SHP77 treated with DMSO at 0.1 percent for 48 hours (cell line): ENCODE data around the gene RECQL.
"Not testable (repeated sequence)": the region's sequence is repeated elsewhere in the genome, so short reads cannot be mapped to it uniquely, and the experiment has no call there.

Source experiments
- DNase-seq: peaks from one replicate; lab custom pipeline; 2025; lab: John Stamatoyannopoulos, UW

The RECQL gene

DNA sequence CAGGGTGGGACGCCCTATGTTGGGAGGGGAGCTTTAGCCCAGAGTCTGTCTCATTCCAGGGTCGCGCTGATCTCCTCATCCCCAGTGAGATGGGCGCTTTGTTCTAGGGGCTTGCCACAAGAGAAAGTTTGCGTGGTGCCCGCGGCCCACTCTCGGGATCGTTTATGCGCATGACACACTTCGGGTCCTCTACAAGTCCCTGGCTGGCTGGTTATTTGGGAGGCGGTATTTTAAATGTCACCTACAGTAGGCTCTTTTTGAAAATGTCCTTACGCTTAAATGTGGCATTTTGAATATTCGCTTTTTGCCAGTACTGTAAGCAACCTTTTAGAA is 695 bp upstream of the RECQL start:
- no peak for DNase-seq

DNA sequence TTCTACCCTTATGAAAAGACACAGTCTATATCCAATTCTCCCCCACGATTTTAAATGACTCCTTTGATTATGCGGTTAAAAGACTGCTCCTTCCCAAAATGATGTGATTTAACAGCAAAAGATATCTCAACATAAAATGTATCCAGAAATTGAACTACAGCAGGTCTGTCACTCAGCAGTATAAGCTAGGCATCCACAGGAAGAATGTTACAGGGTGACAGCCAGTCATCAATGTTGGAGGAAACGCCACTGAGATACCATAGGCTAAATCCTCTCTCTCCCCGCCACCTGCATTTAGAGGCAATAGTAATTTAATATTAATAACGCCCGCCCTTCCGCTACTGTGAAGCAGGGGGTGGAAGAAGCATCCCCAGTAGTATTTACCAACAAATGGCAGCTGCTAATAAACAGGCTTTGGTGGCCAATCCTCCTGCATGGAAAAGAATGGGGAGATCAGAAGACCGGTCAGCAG is 613 bp downstream of the RECQL start:
- no peak for DNase-seq

DNA sequence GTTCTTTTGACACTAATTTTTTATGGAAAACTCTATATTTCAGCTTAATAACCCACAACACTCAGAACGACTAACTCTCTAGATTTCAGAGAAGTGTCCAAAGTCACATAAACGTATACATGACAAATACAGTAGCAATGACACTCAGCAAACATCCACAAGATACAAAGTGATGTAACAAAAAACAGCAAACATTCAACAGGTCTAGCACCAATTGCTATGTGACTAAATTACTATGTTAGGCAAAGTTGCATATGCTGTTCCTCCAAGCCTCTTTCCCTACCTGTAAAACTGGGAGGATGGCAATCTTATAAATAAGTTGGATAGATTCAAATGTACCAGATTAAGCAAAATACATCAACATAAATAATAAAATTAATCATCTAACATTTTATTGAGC is 1.7 kb downstream of the RECQL start:
- no peak for DNase-seq

DNA sequence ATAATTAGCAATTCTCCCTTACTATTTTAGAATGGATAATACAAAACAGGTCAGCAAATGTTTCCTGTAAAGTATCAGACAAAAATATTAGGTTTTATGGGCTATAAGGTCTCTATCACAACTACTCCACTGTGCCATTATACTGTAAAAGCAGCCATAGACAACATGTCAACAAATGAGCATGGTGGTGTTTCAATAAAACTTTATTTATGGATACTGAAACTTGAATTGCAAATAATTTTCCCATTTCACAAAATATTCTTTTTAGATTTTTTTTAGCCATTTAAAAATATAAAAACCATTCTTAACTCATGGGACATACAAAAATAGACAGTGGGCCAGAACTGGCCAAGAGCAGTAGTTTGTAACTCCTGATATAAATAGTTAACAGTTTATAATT is 15.4 kb downstream of the RECQL start:
- DNase-seq, result no peak

DNA sequence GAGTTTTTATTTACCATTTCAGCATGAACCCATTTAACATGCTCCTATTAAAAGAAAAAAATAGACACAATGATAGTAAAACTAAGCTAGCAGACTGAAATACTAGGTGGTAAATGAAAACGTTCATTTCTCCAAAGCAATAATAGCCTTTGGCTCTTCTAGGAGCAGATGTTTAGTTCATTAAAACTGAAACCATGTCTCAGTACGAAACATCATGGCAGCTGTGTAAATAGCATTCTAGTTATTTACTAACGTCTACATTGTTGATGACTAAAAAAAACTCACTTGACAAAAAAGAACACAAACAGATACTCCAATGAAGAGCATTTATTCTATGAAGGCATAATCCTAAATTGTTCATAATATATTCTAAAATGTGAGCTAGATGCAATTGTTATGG is 17.9 kb downstream of the RECQL start:
- peak; percentile 0 for DNase-seq

DNA sequence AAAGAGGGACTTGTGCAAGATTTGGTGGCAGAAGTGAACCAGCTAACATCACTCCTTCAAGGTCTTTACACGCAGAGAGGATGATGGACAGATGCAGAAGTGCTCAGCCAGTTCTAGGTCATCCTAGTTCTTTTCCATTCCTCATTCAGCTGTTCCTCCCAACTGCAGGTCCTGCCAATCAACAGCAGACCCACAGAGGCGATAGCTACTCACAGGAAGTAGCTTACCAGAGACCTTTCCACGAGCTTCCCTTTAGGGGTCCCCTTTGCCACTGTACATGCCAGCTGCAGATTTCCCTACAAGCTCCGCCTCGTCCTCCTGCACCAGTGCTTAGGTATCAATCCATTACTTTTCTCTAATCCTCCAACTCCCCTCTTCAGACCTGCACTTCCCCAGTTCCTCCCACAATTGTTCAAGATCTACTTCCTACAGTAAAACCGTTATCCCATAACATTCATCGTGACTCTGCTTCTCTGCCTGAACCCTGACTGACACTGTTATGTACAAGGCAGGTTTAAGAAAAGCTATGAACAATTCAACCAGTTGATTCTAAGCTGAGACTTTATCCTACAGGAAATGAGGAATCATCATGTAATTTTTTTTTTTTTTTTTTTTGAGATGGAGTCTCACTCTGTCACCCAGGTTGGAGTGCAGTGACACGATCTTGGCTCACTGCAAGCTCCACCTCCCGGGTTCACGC is 22.5 kb downstream of the RECQL start:
- no peak for DNase-seq

DNA sequence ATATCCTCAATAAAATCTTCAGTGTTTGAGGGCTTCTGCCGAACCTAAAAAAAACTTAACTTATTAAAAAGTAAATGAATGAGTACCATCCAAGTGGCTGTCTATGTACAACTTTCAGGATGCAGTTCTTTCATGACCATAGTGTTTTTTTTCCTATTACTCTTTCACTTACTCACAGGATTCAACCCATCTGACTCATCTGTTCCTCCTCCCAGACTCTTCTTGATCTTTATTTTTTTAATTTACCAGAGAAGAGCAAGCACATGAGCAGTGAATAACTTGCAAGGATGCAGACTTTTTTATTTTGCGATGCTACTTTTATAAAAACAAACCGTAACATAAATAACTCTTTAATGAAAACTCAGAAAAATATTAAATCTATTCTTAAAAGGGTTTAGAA is 24.5 kb downstream of the RECQL start:
- DNase-seq, result no peak

DNA sequence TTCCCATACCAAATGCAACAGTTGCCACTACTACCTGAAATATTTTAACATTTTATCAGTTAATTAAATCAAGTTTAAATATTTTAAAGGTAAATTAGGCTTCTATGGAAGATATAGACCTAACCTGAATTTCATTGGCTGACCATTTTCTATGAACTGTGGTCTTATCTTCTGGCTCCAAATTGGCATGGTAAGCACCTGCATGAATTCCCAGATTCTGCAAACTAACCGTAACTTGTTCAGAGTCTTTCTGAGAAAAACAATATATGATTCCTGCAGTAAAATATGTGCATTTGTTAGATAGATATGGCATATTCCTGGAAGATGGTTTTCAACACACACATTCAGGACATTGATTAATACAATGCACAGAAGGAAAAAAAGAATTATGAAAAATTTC is 25.9 kb downstream of the RECQL start:
- DNase-seq, result no peak

DNA sequence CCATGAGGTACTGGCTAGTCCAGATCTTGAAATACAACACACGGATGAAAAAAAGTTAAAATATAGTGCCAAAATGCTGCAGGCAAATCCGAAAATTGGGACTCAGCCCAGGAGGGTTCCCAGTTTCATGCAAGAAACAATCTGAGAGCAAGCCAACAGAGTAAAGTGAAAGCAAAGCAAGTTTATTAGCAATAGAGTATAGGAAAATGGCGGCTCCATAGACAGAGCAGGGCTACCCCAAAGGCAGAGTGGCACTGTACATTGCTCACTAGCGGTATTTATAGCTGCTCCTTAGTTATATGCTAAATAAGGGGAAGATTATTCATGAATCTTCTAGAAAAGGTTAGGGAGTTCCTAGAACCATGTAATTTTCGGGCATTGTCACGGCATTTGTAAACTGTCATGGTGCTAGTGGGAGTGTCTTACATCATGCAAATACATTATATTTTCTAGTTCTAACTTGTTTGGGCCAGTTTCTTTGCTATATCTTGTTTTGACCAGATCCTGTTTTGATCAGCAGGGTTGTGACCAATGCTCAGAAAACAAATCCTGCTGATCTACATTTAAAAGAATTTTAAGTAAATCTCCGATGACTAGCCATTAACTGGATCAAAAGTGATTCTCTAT is 29.1 kb downstream of the RECQL start:
- no peak for DNase-seq

DNA sequence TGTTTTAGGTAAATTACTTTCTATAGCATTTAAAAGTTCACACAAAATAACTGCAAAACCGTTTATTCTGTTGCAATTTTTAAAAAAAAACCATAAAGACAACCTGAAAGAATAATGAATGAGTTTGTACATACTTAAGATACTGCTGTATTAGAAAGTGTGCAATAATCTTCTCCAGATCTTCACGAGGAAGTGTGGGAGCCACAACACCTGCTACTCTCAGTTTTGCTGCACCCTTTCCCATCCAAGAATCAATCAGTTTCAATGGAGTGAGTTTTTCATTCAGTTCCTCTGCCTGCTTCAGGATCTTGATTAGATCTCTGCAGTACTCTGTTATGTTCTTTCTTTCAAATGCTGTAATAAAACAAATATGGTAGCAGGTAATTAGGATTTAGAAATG is 30.1 kb downstream of the RECQL start:
- no peak for DNase-seq

DNA sequence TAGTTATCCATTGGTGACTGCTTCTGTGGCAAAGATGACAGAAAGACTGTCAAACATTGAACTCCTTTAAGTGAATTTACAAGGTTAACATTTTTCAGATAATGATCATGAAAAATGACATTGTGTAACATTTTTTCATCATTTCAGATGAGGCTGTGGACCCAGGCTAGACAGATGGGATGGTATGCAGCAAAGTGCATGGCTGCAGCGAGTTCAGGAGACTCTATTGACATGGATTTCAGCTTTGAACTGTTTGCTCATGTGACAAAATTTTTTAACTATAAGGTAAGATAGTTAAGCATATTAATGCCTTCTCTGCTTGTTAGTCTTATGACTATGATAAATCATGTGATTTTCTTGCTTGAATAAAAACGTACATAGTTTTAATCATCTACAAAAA is 34.1 kb downstream of the RECQL start:
- DNase-seq, result not testable (repeated sequence)

DNA sequence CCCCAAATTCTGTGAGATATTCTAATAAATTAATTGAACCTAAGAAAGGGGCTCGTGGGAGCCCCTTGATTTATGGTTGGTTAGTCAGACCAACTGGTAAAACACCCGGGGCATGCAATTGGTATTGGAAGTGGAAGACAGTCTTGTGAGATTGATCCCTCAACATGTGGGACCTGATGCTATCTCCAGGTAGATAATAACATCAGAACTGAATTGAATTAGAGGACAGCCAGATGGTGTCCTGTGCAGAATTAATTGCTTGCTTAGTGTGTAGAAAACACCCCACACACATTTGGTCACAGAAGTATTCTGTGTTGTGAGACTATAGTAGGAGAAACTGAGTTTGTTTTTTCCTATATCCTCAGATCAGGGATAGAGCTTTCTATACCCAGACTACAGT is 42.0 kb downstream of the RECQL start:
- DNase-seq, result no peak

DNA sequence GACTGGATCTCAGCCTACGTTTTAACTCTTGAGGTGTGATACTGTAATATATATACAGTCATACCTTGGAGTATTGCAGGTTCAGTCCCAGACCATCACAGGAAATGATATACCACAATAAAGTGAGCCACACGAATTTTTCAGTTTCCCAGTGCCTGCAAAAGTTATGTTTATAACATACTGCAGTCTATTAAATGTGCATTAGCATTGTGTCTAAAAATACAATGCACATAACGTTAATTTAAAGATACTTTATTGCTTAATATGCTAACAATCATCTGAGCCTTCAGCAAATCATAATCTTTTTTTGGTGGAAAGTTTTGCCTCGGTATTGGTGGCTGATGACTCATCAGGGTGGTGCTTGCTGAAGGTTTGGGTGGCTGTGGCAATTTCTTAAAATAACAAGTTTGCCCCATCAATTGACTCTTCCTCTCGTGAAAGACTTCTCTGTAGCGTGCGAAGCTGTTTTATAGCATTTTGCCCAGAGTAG is 45.1 kb downstream of the RECQL start:
- DNase-seq, result no peak

DNA sequence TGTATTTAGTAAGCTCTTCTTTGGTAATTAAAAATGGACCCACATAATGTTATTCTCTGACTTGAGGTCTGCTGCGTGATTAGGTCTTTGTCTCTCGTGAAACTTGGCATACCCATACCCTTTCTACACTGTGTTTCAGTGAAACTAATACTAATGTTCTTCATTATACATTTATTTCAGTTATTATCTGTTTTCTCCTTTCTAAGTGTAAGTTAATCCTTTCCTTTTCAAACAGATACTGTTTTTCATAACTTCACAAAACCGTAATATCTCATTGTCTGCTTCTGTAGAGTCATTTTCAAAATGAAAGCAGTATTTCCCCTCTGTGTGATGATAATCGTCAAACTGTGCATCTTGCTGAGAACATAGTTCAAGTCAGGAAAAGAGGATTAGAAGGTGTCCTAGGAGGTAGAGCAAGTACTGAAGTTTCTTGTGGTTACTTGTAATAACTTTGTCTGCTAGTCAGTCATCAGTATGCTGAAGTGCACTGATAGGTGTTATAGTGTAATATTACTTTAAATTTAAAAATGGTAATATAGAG is 48.1 kb downstream of the RECQL start:
- DNase-seq, result no peak

DNA sequence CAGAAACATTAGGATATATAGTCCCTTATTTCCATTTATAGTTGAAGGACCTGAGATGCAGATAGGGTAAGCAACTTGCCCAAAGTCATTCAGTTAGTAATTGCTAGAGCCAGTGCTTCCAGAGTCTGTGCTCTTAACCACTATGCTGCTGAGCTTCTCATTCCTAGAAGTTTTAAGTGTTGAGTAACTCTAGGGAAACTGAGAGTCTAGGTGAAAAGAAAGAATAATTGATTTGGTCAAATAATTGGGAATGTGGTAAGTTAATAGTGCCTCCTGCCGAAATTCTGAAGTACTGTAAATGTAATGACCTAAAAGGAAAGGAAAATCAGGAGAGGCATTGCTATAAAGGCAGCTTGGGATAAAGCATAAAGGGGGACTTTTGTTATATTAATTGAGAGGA is 49.9 kb downstream of the RECQL start:
- no peak for DNase-seq

DNA sequence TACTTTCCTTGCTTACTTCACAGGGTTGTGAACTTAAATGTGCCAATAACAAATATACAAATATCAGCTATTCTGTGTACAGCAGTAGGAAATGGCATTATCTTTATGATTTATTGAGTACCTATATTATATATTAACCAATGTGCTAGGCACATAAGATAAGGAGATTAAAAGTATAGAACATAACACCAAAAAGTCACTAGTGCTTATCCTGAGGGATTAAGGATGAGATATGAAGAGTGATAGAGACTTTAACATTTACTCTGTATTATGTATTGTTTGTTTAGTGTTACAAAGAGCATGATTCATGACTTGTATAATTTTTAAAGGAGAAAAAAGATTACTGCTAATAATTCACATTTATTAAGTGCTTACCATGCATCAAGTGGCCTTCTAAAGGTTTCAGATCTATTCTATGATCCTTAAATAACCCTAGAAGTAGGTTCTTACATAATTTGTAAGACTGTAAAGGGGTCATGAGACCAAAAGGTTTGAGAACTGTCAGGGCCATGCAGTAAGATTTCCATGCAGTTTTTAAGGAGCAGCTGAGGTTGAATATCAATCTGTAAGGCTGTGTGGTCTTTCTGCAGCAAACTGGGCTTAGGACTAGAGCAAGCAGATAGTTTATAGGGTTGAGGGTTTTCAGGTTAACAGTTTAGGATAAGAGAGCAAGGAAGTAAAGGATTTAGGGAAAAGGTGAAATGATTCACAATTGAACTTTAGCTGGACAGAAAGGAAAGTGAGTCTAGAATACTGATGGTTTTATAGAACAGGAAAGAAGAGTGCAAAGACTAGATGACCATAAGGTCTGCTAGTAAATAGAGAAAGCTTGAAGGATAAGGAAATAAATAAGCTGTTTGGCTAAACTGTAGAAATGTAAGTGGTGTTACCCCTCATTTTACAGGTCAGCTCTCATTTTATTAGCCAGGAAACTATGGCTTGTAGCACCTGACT is 57.0 kb downstream of the RECQL start:
- DNase-seq, result no peak

DNA sequence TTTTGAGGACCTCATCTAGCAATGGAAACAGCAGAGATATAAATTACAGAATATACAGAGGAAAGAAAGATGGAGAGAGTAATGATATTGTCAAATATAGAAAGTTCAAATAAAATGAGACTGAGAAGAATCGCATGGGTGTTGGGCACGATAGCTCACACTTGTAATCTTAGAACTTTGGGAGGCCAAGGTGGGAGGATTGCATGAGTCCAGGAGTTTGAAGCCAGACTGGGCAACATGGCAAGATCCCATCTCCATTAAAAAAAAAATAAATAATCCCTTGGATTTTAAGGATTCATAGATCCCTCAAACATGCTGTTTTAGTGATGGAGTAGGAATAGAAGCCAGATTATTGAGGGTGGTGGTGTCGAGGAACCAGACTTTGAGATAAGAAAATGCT is 62.1 kb downstream of the RECQL start:
- no peak for DNase-seq

DNA sequence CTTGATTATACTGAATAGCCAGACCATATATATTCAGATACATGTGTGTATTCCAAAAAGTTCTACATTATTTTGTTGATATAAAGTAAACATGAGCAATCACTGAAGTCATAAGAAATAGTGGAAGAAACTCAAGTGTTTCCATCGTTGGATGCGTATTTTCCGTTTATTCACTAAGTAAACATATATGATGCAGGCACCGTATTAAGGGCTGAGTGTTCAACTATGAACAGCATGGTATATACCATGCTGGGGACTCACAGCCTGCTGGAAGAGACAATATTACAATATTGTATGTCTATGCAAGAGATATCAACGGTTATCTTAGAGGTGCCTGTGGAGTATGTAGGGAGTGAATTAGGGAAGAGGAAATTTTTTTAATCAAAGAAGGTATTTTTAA is 62.8 kb downstream of the RECQL start:
- DNase-seq, result no peak

DNA sequence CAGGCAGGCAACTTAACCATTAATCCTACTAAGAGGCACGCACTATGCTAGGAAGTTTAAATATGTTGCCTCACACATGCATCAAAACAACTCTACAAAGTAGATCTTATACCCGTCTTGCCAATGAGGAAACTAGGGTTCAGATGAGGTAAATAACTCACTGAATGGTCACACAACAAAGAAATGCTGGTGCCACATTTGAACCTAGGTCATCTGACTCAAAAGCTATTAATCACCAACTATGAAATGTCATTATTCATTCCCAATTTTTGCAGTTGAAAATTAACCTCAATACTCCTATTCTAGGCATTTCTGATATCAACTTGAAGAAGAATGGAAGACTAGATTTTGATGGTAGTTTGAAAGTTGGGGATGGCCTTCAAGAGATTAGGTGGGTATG is 66.7 kb downstream of the RECQL start:
- no peak for DNase-seq

DNA sequence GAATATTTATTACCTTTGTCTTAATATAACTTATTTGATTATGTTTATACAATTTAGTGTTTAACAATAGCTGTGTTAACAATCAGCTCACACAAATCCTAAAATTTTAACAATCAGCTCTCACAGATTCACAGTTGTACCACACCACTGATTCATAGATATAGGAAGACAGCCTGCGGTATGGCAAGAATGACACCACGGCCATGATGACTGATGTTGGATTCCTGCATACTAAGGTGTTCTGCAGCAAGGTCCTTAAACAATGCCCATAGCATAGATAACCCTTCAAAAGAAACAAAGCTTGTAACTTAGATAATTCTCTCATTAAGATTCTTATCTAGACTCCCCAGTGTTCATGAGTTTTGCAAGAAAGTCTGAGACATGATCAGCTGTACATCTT is 67.9 kb downstream of the RECQL start:
- no peak for DNase-seq

DNA sequence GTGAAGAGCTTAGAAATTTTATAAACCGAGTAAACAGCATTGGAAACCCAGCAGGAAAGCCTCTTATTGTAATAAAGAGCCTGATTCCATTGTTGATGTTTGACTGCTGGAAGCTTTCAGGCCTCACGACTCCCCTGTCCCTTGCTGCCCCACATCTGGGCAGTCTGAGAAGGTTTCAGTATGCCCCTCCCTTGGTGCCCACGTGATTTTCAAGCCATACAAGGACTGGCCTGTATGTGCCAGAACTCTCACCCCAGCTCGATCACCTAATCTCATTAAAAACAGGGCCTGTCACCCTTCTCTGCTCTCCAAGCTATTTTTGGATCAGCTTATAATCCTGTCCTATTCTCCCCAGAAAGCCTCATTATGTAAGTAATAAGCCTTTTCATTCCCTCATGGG is 71.4 kb downstream of the RECQL start:
- DNase-seq, result no peak

DNA sequence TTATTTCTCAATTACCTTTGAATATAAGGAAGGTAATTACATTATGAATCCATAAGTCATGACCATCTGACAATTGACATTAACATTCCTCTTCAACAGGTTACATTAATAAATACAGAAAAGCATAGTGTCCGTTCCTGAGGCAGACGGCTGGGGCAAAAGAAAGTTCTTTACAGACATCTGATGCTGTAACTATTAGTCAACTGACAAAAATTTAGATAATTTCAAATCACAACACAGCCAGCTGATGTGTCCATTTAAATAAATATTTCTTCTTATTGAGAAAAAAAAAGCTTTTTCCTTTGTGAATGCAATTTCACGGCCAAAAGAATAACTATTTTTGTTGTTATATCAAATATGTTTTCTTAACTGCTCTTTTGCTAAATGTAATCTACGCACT is 73.2 kb downstream of the RECQL start:
- no peak for DNase-seq
